Glomerular endothelial cell (primary cell): Measurements from ENCODE around the gene EVPLL. TPM values are rescaled to one million over a fixed set of nuclear protein-coding genes. Genes with fewer than 3 reads are reported as not detected.
"Not testable (repeated sequence)": the region's sequence is repeated elsewhere in the genome, so short reads cannot be mapped to it uniquely, and the experiment has no call there.

Experiments
- DNase-seq: peaks from one replicate; pipeline ENCODE4 v3.0.0-alpha.2; 2011; ENCODE audit warnings: low read depth, low spot score; ENCODE audit errors: extremely low read depth
- total RNA-seq: library from RNA; depleted of rRNA; stranded (reverse); fragments of >200 nt; gene quantifications from 2 replicates; pipeline ENCODE4 v1.2.3, GENCODE V29; 2015

EVPLL gene
- total RNA-seq, 1 donor from 2014 or later = not detected

GRCh38 chr17:18421521-18421920, 43.9 kb downstream of the EVPLL start:
- not testable (repeated sequence) for DNase-seq

DNA sequence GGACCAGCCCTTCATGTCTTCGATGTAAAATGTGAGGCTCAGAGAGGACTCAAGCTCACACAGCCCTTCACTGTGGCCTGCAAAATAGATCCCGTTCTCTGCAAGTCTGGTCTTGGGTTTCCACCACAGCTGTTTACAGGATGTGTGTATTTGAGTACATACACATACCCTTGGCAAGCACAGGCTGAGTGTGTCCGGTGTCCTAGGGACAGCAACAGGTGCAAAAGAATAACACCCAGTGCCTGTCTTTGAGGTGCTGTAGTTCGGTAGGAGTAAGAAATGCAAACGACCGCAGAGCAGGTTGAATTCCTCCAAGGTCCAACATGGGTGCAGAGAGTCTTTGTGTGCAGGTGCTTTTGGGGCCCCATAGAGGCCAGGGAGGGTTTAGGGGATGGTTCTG, 44.9 kb downstream of the EVPLL start:
- DNase-seq = not testable (repeated sequence)

GRCh38 chr17:18423015-18423414, 45.4 kb downstream of the EVPLL start:
- not testable (repeated sequence) for DNase-seq

GRCh38 chr17:18425593-18425992, 48.0 kb downstream of the EVPLL start:
- DNase-seq = not testable (repeated sequence)

DNA sequence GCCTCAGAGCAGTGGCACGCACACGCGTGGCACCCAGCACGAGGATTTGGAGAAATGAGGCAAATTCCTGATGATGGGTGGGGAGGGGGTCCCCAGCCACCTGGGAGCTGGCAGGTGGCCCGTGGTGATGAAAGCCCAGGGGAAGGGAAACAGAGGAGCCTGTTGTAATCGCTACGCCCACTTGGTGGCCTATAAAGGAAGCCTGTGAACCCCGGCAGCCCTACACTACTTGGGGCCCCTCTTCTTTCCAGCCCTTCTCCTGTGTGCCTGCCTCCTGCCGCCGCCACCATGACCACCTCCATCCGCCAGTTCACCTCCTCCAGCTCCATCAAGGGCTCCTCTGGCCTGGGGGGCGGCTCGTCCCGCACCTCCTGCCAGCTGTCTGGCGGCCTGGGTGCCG, 49.1 kb downstream of the EVPLL start:
- not testable (repeated sequence) for DNase-seq

DNA sequence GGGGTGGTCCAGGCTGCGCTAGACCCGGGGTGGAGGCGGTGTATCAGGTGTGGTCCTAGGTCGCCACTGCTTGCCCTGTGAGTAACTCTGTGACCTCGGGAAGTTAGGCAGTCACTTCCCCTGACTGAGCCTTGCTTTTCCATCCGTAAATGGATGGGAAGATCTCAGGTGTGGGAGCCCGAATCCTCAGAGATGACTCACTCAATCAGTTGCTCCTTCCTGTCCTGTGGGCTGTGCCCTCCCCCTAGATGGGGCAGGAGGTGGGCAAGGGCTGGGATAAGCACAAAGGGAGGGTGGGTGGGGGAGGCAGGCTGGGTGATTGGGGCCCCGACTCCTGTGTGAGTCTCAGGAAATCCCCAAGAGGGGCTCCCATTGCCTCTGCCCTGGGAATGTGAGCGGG, 54.6 kb downstream of the EVPLL start:
- DNase-seq = not testable (repeated sequence)

Other genes starting within 250 kb of the EVPLL start
- 90.4 and 92.3 TPM in 2 replicates for gene ALKBH5, start 193.9 kb upstream of the EVPLL start, total RNA-seq
- gene LLGL1, start 152.1 kb upstream of the EVPLL start, total RNA-seq = 45.7 and 47.3 TPM in 2 replicates
- gene FLII, start 119.0 kb upstream of the EVPLL start, total RNA-seq = 358 and 394 TPM in 2 replicates
- gene MIEF2, start 117.1 kb upstream of the EVPLL start, total RNA-seq = 9.1 and 11.7 TPM in 2 replicates
- 21.4 and 38.6 TPM in 2 replicates for gene TOP3A, start 62.8 kb upstream of the EVPLL start, total RNA-seq
- gene SMCR8, start 62.5 kb upstream of the EVPLL start, total RNA-seq = 18.2 and 21.9 TPM in 2 replicates
- gene SHMT1, start 14.2 kb upstream of the EVPLL start, total RNA-seq = 6.9 and 8.6 TPM in 2 replicates
- not detected in 2 replicates for gene LGALS9C, start 99.0 kb downstream of the EVPLL start, total RNA-seq